NOMO-1 (cell line): ENCODE measurements around the gene CAMK2B.

Experiments
- DNase-seq, 2 experiments: peaks; one replicate each; lab custom pipeline; 2025; ENCODE audit not compliant: unreplicated experiment in 2 of 2; lab: John Stamatoyannopoulos, UW

Gene CAMK2B

GRCh38 chr7:44259547-44260457 lies 65.6 kb downstream of the CAMK2B start:
- no peak for DNase-seq

GRCh38 chr7:44258865-44259546 lies 66.4 kb downstream of the CAMK2B start:
- DNase-seq, result no peak

GRCh38 chr7:44258423-44258760 lies 67.0 kb downstream of the CAMK2B start:
- no peak for DNase-seq

- DNase-seq, result peak; percentile 82 to 91
These were observed 67.6 kb downstream of the CAMK2B start for GRCh38 chr7:44257618-44258422.

- no peak for DNase-seq
These were observed 68.2 kb downstream of the CAMK2B start for GRCh38 chr7:44257213-44257612.

GRCh38 chr7:44256459-44256858 lies 68.9 kb downstream of the CAMK2B start:
- no peak for DNase-seq

GRCh38 chr7:44251881-44252280 lies 73.5 kb downstream of the CAMK2B start:
- DNase-seq, result no peak

- no peak for DNase-seq
These were observed 74.1 kb downstream of the CAMK2B start for GRCh38 chr7:44251269-44251668.

- no peak for DNase-seq
These were observed 75.7 kb downstream of the CAMK2B start for GRCh38 chr7:44249639-44250234.

GRCh38 chr7:44247868-44248651 lies 77.3 kb downstream of the CAMK2B start:
- DNase-seq, result no peak

- no peak for DNase-seq
These were observed 78.8 kb downstream of the CAMK2B start for GRCh38 chr7:44246396-44247113.

- DNase-seq, result peak; percentile 3 to 5
These were observed 81.1 kb downstream of the CAMK2B start for GRCh38 chr7:44244282-44244681.

GRCh38 chr7:44242091-44242490 lies 83.3 kb downstream of the CAMK2B start:
- no peak for DNase-seq

- peak; percentile 30 to 80 for DNase-seq
These were observed 84.3 kb downstream of the CAMK2B start for GRCh38 chr7:44240983-44241510.

- no peak for DNase-seq
These were observed 85.0 kb downstream of the CAMK2B start for GRCh38 chr7:44240376-44240775.

GRCh38 chr7:44239361-44239760 lies 86.0 kb downstream of the CAMK2B start:
- no peak for DNase-seq

- no peak for DNase-seq
These were observed 87.2 kb downstream of the CAMK2B start for GRCh38 chr7:44238116-44238695.

- no peak for DNase-seq
These were observed 87.7 kb downstream of the CAMK2B start for GRCh38 chr7:44237696-44238095.

GRCh38 chr7:44236333-44236728 lies 89.1 kb downstream of the CAMK2B start:
- peak; percentile 39 to 46 for DNase-seq
